GM10248 (cell line): Measurements from ENCODE around the gene RRP12.

Experiments
- CTCF ChIA-PET: fragments of 300-600 bp; sonication (Branson Sonifier 250); formaldehyde crosslinking; extraction: SDS; loops from one replicate; lab custom pipeline; 2021; ENCODE audit warnings: antibody characterized with exemption; lab: Yijun Ruan, JAX
- POLR2A ChIA-PET: fragments of 350-650 bp; sonication (Branson Sonifier 250); formaldehyde crosslinking; extraction: SDS; loops from one replicate; lab custom pipeline; 2020; ENCODE audit warnings: antibody characterized with exemption; lab: Yijun Ruan, JAX
- DNase-seq: peaks from one replicate; pipeline ENCODE4 v3.0.0; 2012; ENCODE audit errors: extremely low spot score
- TF ChIP-seq, protein P1 (sequence below): IDR thresholded peaks from 2 replicates; pipeline ENCODE4 v1.5.1; 2012; ENCODE audit warnings: mild to moderate bottlenecking, low read depth; ENCODE audit errors: extremely low read depth, missing control alignments, control extremely low read depth

RRP12 gene

DNA sequence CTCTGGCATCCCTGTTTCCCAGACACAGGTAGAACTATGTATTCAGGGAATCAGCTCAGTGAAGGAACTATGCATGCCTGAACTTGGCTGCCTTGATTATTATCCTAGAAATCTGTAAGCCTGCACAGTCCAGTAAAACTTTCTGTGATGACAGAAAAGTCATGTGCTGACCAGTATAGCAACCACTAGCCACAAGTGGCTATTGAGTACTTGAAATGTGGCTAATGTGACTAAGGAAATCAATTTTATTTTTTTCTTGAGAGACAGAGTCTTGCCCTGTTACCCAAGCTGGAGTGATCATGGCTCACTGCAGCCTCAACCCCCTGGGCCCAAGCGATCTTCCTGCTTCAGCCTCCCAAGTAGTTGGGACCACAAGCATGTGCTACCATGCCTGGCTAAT lies 41.1 kb upstream of the RRP12 start:
- DNase-seq, result no peak
- ChIA-PET POLR2A (no interaction called here), CTCF (interaction anchor here (1.0 to 1.9 kb wide), 2 partner anchors 11 to 15 kb away, joined by 4 to 7 read pairs; no protein-coding TSS in a partner anchor)
- TF ChIP-seq, protein P1, sequence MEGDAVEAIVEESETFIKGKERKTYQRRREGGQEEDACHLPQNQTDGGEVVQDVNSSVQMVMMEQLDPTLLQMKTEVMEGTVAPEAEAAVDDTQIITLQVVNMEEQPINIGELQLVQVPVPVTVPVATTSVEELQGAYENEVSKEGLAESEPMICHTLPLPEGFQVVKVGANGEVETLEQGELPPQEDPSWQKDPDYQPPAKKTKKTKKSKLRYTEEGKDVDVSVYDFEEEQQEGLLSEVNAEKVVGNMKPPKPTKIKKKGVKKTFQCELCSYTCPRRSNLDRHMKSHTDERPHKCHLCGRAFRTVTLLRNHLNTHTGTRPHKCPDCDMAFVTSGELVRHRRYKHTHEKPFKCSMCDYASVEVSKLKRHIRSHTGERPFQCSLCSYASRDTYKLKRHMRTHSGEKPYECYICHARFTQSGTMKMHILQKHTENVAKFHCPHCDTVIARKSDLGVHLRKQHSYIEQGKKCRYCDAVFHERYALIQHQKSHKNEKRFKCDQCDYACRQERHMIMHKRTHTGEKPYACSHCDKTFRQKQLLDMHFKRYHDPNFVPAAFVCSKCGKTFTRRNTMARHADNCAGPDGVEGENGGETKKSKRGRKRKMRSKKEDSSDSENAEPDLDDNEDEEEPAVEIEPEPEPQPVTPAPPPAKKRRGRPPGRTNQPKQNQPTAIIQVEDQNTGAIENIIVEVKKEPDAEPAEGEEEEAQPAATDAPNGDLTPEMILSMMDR, result no peak

DNA sequence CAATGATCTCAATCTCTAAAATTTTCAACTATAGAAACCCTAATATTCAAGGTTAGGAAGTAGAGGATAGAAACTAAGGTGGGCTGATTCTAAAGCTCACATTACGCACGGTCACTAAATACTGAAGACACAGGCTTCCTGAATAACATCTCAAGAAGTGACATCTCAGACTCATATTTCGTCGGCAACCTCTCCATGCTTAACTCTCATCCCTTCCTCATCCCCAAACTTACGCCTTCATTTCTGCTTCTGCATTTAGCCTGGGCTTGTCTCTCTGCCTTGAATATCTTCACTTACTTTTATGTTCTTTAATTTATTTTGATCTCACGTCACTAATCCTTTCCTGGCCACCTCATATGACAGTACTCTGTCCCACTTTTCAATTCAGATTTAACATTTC lies 34.1 kb upstream of the RRP12 start:
- TF ChIP-seq, protein P1, result no peak
- CTCF ChIA-PET, result interaction anchor here (1.0 to 2.1 kb wide), 2 partner anchors 9 to 28 kb away, joined by 3 to 5 read pairs; no protein-coding TSS in a partner anchor
- no peak for DNase-seq
- POLR2A ChIA-PET, result interaction anchor here (0.7 kb wide), 1 partner anchor 48 kb away, joined by 3 read pairs; no protein-coding TSS in a partner anchor

DNA sequence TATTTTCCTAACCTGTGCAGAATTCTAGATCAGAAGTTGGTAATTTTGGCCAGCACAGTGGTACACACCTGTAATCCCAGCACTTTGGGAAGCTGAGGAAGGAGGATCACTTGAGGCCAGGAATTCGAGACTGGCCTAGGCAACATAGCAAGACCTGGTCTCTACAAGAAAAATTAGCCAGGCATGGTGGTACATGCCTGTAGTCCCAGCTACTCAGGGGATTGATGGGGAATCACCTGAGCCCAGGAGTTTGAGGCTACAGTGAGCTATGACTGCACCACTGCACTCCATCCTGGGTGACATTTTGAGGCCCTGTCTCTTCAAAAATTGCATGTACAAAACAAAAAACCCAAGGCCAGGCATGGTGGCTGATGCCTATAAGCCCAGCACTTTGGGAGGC lies 33.4 kb upstream of the RRP12 start:
- TF ChIP-seq, protein P1, result no peak
- ChIA-PET POLR2A (interaction anchor here (0.6 to 0.9 kb wide), 3 partner anchors 32 to 571 kb away, joined by 3 to 5 read pairs (median 3); no protein-coding TSS in a partner anchor), CTCF (interaction anchor here (1.0 to 2.1 kb wide), 2 partner anchors 10 to 28 kb away, joined by 3 to 5 read pairs; no protein-coding TSS in a partner anchor)
- no peak for DNase-seq

DNA sequence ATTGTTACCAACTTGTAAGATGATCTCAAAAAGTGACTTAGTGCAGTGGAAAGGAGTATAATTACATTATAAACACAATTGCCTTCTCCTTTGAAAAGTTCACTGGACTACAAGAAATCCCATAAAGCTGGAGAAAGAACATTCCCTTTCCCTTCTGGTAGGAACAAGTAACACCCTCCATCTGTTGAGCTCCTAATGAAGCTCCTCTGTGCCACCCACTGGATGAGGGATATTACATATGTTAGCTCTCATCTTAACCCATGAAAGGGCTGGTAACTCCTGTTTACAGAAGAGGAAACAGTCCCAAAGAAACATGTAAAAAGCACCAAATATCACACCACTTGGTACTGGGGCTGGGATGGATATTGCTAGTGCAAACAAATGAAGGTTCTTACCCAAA lies 32.9 kb upstream of the RRP12 start:
- ChIA-PET CTCF (interaction anchor here (1.0 to 2.1 kb wide), 2 partner anchors 11 to 27 kb away, joined by 3 to 5 read pairs; no protein-coding TSS in a partner anchor), POLR2A (interaction anchor here (0.6 to 0.9 kb wide), 2 partner anchors 32 to 571 kb away, joined by 3 to 5 read pairs; no protein-coding TSS in a partner anchor)
- TF ChIP-seq, protein P1, result no peak
- DNase-seq, result no peak

DNA sequence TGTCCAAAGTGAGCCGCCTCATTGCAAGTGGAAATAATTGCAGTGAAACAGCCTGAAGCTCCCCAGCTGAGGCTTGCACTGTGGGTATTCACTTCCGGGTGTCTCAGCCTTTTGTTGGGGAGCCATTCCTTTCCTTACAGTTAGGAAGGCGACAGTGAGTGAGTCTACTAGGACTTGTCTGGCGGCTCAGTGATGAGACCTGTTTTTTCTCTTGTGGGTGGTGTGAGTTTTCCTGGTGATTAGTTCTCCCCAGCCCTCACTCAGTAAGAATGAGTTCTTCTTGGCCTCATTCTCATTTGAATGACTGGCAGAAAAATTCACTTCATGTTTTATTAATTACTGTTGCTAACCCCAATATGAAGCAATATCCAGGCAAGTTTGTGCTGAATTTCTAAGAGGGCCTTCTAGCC lies 27.4 kb upstream of the RRP12 start:
- ChIA-PET CTCF (interaction anchor here (0.9 kb wide), 1 partner anchor 22 kb away, joined by 3 read pairs; no protein-coding TSS in a partner anchor), POLR2A (interaction anchor here (0.6 kb wide), 1 partner anchor 26 kb away, joined by 5 read pairs; no protein-coding TSS in a partner anchor)
- TF ChIP-seq, protein P1, result no peak
- no peak for DNase-seq

DNA sequence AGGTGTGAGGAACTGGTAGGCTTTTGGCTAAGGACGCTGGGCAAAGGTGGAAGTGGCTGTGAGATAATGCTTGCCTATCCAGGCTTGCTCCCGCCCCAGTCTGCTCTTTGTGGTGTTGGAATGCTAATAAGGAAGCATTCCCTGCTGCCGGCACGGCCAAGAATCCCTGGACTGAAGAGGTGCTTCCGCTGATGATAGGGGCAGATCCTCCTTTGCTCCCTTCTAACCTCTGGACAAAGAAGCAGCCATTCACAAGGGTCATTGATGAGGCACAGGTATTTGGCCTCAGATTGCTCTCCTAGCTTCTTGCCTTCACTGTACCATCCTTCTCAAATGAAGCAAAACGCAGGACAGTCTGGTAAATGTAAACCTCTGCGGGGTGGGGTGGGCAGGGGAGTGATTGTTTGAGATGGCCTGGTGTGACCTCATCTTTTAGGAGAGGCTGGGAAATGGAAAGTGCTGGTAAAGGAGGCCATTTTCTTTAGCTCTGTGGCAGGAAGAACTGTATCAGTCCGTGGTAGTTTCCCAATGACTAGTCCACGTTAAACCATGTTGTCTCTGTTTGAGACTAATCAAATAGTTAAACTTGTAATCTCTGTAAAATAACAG lies 26.5 kb upstream of the RRP12 start:
- POLR2A ChIA-PET, result interaction anchor here (0.6 kb wide), 4 partner anchors 15 to 138 kb away, joined by 4 to 5 read pairs (median 4); no protein-coding TSS in a partner anchor
- DNase-seq, result no peak
- TF ChIP-seq, protein P1, result no peak
- CTCF ChIA-PET, result interaction anchor here (0.9 to 1.5 kb wide), 2 partner anchors 15 to 21 kb away, joined by 3 to 4 read pairs; no protein-coding TSS in a partner anchor
